Measurements from ENCODE around the gene CALHM5. TPM values are rescaled to one million over a fixed set of nuclear protein-coding genes. Genes with fewer than 3 reads are reported as not detected.

The CALHM5 gene
- total RNA-seq, 1 experiment from 2014 or later, result 0.05 TPM

GRCh38 chr6:116535109-116535508, 23.7 kb downstream of the CALHM5 start:
- CTCF ChIA-PET, result interaction anchor here (0.9 kb wide), 1 partner anchor 267 kb away, joined by 3 read pairs; no protein-coding TSS in a partner anchor
- TF ChIP-seq CTCF (IDR thresholded peaks at IDR 0.05; ENCODE audit: unreplicated experiment), result no peak
- intact Hi-C loops (cut with micrococcal nuclease; ENCODE audit: unreplicated experiment), result loop anchor here (10.0 kb wide), 1 partner anchor 310 kb away; no protein-coding TSS in a partner anchor
- Mint-ChIP-seq H3K9me3 (ENCODE audit: low read depth, unreplicated experiment) (no peaks in the 10 kb centered on the region), H3K27ac (ENCODE audit: unreplicated experiment) (no peak overlapping the region), H3K27me3 (ENCODE audit: unreplicated experiment) (peaks cover 16% of the 10 kb centered on the region), H3K4me1 (ENCODE audit: low read depth, unreplicated experiment) (no peaks in the 10 kb centered on the region), H3K36me3 (ENCODE audit: insufficient read depth, unreplicated experiment) (no peaks in the 10 kb centered on the region), H3K4me3 (ENCODE audit: low read depth, unreplicated experiment) (no peak overlapping the region)
- no TSS peak for BruUV-seq (replicated peaks)
- no peak for DNase-seq

GRCh38 chr6:116536216-116536621, 24.8 kb downstream of the CALHM5 start:
- CTCF ChIA-PET, result no interaction called here
- H3K36me3 Mint-ChIP-seq (ENCODE audit: insufficient read depth, unreplicated experiment), result no peaks in the 10 kb centered on the region
- TF ChIP-seq CTCF (IDR thresholded peaks at IDR 0.05; ENCODE audit: unreplicated experiment), result peak; percentile 53
- intact Hi-C loops (cut with micrococcal nuclease; ENCODE audit: unreplicated experiment), result loop anchor here (1.0 to 10.0 kb wide), 3 partner anchors 25 to 309 kb away; no protein-coding TSS in a partner anchor
- no peaks in the 10 kb centered on the region for H3K9me3 Mint-ChIP-seq (ENCODE audit: low read depth, unreplicated experiment)
- BruUV-seq (replicated peaks), result no TSS peak
- H3K4me3 Mint-ChIP-seq (ENCODE audit: low read depth, unreplicated experiment), result no peak overlapping the region
- DNase-seq, result peak; percentile 28
- H3K27ac Mint-ChIP-seq (ENCODE audit: unreplicated experiment), result no peak overlapping the region
- H3K27me3 Mint-ChIP-seq (ENCODE audit: unreplicated experiment), result peaks cover 25% of the 10 kb centered on the region
- H3K4me1 Mint-ChIP-seq (ENCODE audit: low read depth, unreplicated experiment), result no peaks in the 10 kb centered on the region

- H3K27me3 Mint-ChIP-seq (ENCODE audit: unreplicated experiment), result peaks cover 10% of the 10 kb centered on the region
- intact Hi-C loops (cut with micrococcal nuclease; ENCODE audit: unreplicated experiment), result no loop called here
- H3K27ac Mint-ChIP-seq (ENCODE audit: unreplicated experiment), result no peak overlapping the region
- no peak overlapping the region for H3K4me3 Mint-ChIP-seq (ENCODE audit: low read depth, unreplicated experiment)
- DNase-seq, result no peak
- no peaks in the 10 kb centered on the region for H3K36me3 Mint-ChIP-seq (ENCODE audit: insufficient read depth, unreplicated experiment)
- H3K9me3 Mint-ChIP-seq (ENCODE audit: low read depth, unreplicated experiment), result no peaks in the 10 kb centered on the region
- no peaks in the 10 kb centered on the region for H3K4me1 Mint-ChIP-seq (ENCODE audit: low read depth, unreplicated experiment)
- CTCF ChIA-PET, result no interaction called here
- TF ChIP-seq CTCF (IDR thresholded peaks at IDR 0.05; ENCODE audit: unreplicated experiment), result no peak
- no TSS peak for BruUV-seq (replicated peaks)
These were observed 31.0 kb downstream of the CALHM5 start for GRCh38 chr6:116542426-116542825.

- no peak for TF ChIP-seq CTCF (IDR thresholded peaks at IDR 0.05; ENCODE audit: unreplicated experiment)
- no peak for DNase-seq
- H3K9me3 Mint-ChIP-seq (ENCODE audit: low read depth, unreplicated experiment), result no peaks in the 10 kb centered on the region
- H3K27me3 Mint-ChIP-seq (ENCODE audit: unreplicated experiment), result peaks cover 10% of the 10 kb centered on the region
- intact Hi-C loops (cut with micrococcal nuclease; ENCODE audit: unreplicated experiment), result no loop called here
- H3K4me3 Mint-ChIP-seq (ENCODE audit: low read depth, unreplicated experiment), result no peak overlapping the region
- CTCF ChIA-PET, result no interaction called here
- BruUV-seq (replicated peaks), result no TSS peak
- no peaks in the 10 kb centered on the region for H3K4me1 Mint-ChIP-seq (ENCODE audit: low read depth, unreplicated experiment)
- H3K27ac Mint-ChIP-seq (ENCODE audit: unreplicated experiment), result no peak overlapping the region
- no peaks in the 10 kb centered on the region for H3K36me3 Mint-ChIP-seq (ENCODE audit: insufficient read depth, unreplicated experiment)
These were observed 31.7 kb downstream of the CALHM5 start for GRCh38 chr6:116543149-116543548.

Measured in Calu3 (cell line).